ENCODE results near the gene UBASH3A.

GRCh38 chr21:42472521-42472920 is 68.8 kb downstream of the UBASH3A start:
- TF ChIP-seq, protein P1, sequence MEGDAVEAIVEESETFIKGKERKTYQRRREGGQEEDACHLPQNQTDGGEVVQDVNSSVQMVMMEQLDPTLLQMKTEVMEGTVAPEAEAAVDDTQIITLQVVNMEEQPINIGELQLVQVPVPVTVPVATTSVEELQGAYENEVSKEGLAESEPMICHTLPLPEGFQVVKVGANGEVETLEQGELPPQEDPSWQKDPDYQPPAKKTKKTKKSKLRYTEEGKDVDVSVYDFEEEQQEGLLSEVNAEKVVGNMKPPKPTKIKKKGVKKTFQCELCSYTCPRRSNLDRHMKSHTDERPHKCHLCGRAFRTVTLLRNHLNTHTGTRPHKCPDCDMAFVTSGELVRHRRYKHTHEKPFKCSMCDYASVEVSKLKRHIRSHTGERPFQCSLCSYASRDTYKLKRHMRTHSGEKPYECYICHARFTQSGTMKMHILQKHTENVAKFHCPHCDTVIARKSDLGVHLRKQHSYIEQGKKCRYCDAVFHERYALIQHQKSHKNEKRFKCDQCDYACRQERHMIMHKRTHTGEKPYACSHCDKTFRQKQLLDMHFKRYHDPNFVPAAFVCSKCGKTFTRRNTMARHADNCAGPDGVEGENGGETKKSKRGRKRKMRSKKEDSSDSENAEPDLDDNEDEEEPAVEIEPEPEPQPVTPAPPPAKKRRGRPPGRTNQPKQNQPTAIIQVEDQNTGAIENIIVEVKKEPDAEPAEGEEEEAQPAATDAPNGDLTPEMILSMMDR (conservative IDR thresholded peaks at IDR 0.05) = no peak
- no peak for TF ChIP-seq ZFX (IDR thresholded peaks at IDR 0.05)
